GM19023 (cell line): ENCODE measurements around the gene C1QA.
"Not testable (repeated sequence)": the region's sequence is repeated elsewhere in the genome, so short reads cannot be mapped to it uniquely, and the experiment has no call there.

Source experiments
- ATAC-seq: cut with Tn5 transposase; IDR thresholded peaks from one replicate; pipeline ENCODE4 v1.9.1; 2021; ENCODE audit warnings: mild to moderate bottlenecking, moderate library complexity; ENCODE audit not compliant: unreplicated experiment

C1QA gene

GRCh38 chr1:22671999-22672398, 35.6 kb downstream of the C1QA start:
- ATAC-seq, result no peak

- ATAC-seq, result no peak
Measured at GRCh38 chr1:22673486-22674409, 37.3 kb downstream of the C1QA start.

- no peak for ATAC-seq
Measured at GRCh38 chr1:22674410-22674749, 38.0 kb downstream of the C1QA start.

- ATAC-seq, result not testable (repeated sequence)
Measured at GRCh38 chr1:22676151-22676550, 39.7 kb downstream of the C1QA start.

- ATAC-seq, result no peak
Measured at GRCh38 chr1:22676916-22677583, 40.6 kb downstream of the C1QA start.

- no peak for ATAC-seq
Measured at GRCh38 chr1:22677931-22678896, 41.8 kb downstream of the C1QA start.

GRCh38 chr1:22680726-22681125, 44.3 kb downstream of the C1QA start:
- no peak for ATAC-seq

GRCh38 chr1:22681556-22682276, 45.3 kb downstream of the C1QA start:
- no peak for ATAC-seq

- no peak for ATAC-seq
Measured at GRCh38 chr1:22683547-22683946, 47.1 kb downstream of the C1QA start.

- ATAC-seq, result no peak
Measured at GRCh38 chr1:22685591-22686059, 49.2 kb downstream of the C1QA start.

- no peak for ATAC-seq
Measured at GRCh38 chr1:22687191-22687590, 50.8 kb downstream of the C1QA start.

GRCh38 chr1:22688466-22688865, 52.0 kb downstream of the C1QA start:
- ATAC-seq, result no peak
